Measurements from ENCODE around the gene RAB3IP. TPM values are rescaled to one million over a fixed set of nuclear protein-coding genes. Genes with fewer than 3 reads are reported as not detected.

Gene RAB3IP
- total RNA-seq, 1 experiment from 2014 or later: 30.3 TPM

GRCh38 chr12:69744109-69744508 lies 5.4 kb downstream of the RAB3IP start:
- intact Hi-C loops (cut with micrococcal nuclease; ENCODE audit: unreplicated experiment): no loop called here
- peaks cover 28% of the 10 kb centered on the region for H3K79me2 ChIP-seq (ENCODE audit: low read depth)
- no peaks in the 10 kb centered on the region for H3K9me2 ChIP-seq (ENCODE audit: insufficient read depth)
- H3K36me3 ChIP-seq (ENCODE audit: low read depth): no peaks in the 10 kb centered on the region
- ChIA-PET POLR2A (ENCODE audit: unreplicated experiment) (interaction anchor here (0.6 kb wide), 1 partner anchor 12 kb away, joined by 3 read pairs; no protein-coding TSS in a partner anchor), CTCF (no interaction called here)
- no peak overlapping the region for H2AFZ ChIP-seq
- H4K20me1 ChIP-seq (ENCODE audit: insufficient read depth): no peaks in the 10 kb centered on the region
- no peak overlapping the region for H3K4me3 ChIP-seq
- BruUV-seq (replicated peaks): no TSS peak
- H3F3A ChIP-seq (ENCODE audit: insufficient read depth, low read depth): peaks cover 11% of the 10 kb centered on the region; the same call in 1 of the 2 replicates
- no peak for DNase-seq
- no peak overlapping the region for H3K27ac ChIP-seq
- no peak for TF ChIP-seq CTCF (conservative IDR thresholded peaks at IDR 0.05)
- no peak for TF ChIP-seq EZH2 (IDR thresholded peaks at IDR 0.05; ENCODE audit: low read depth)
- no peaks in the 10 kb centered on the region for H3K9me3 ChIP-seq (ENCODE audit: insufficient read depth, low read depth)
- H3K4me1 ChIP-seq (replicated peaks; ENCODE audit: insufficient read depth): peaks cover 12% of the 10 kb centered on the region
- no peak overlapping the region for H3K4me2 ChIP-seq
- no peaks in the 10 kb centered on the region for H3K27me3 ChIP-seq (ENCODE audit: insufficient read depth, low read depth)

GRCh38 chr12:69751476-69751875 lies 12.8 kb downstream of the RAB3IP start:
- Histone ChIP-seq H3K9me3 (ENCODE audit: insufficient read depth, low read depth) (no peaks in the 10 kb centered on the region), H3K9me2 (ENCODE audit: insufficient read depth) (no peaks in the 10 kb centered on the region), H3K79me2 (ENCODE audit: low read depth) (0 out of 2 replicates have a peak, but pooled peaks cover 9% of the 10 kb centered on the region), H3K27ac (no peak overlapping the region), H3K4me3 (no peak overlapping the region), H3F3A (ENCODE audit: insufficient read depth, low read depth) (no peaks in the 10 kb centered on the region), H2AFZ (no peak overlapping the region), H4K20me1 (ENCODE audit: insufficient read depth) (no peaks in the 10 kb centered on the region), H3K4me2 (no peak overlapping the region), H3K4me1 (replicated peaks; ENCODE audit: insufficient read depth) (no peaks in the 10 kb centered on the region), H3K36me3 (ENCODE audit: low read depth) (no peaks in the 10 kb centered on the region), H3K27me3 (ENCODE audit: insufficient read depth, low read depth) (no peaks in the 10 kb centered on the region)
- TF ChIP-seq EZH2 (IDR thresholded peaks at IDR 0.05; ENCODE audit: low read depth): no peak
- TF ChIP-seq CTCF (conservative IDR thresholded peaks at IDR 0.05): no peak
- no peak for DNase-seq
- BruUV-seq (replicated peaks): no TSS peak
- CTCF ChIA-PET: interaction anchor here (0.6 kb wide), 1 partner anchor 10 kb away, joined by 7 read pairs; no protein-coding TSS in a partner anchor
- intact Hi-C loops (cut with micrococcal nuclease; ENCODE audit: unreplicated experiment): no loop called here
- POLR2A ChIA-PET (ENCODE audit: unreplicated experiment): no interaction called here

- H3K36me3 ChIP-seq (ENCODE audit: low read depth): peaks cover 6% of the 10 kb centered on the region
- BruUV-seq (replicated peaks): no TSS peak
- no peaks in the 10 kb centered on the region for H4K20me1 ChIP-seq (ENCODE audit: insufficient read depth)
- H3K9me2 ChIP-seq (ENCODE audit: insufficient read depth): no peaks in the 10 kb centered on the region
- H3K4me3 ChIP-seq: no peak overlapping the region
- no peak for DNase-seq
- ChIA-PET POLR2A (ENCODE audit: unreplicated experiment) (no interaction called here), CTCF (no interaction called here)
- no peak overlapping the region for H2AFZ ChIP-seq
- peaks cover 11% of the 10 kb centered on the region; the same call in 1 of the 2 replicates for H3K9me3 ChIP-seq (ENCODE audit: insufficient read depth, low read depth)
- no peaks in the 10 kb centered on the region for H3K4me1 ChIP-seq (replicated peaks; ENCODE audit: insufficient read depth)
- H3K27me3 ChIP-seq (ENCODE audit: insufficient read depth, low read depth): no peaks in the 10 kb centered on the region
- no peak overlapping the region for H3K27ac ChIP-seq
- H3K4me2 ChIP-seq: no peak overlapping the region
- 0 out of 2 replicates have a peak, but pooled peaks cover 9% of the 10 kb centered on the region for H3K79me2 ChIP-seq (ENCODE audit: low read depth)
- TF ChIP-seq CTCF (conservative IDR thresholded peaks at IDR 0.05): no peak
- no peak for TF ChIP-seq EZH2 (IDR thresholded peaks at IDR 0.05; ENCODE audit: low read depth)
- intact Hi-C loops (cut with micrococcal nuclease; ENCODE audit: unreplicated experiment): no loop called here
- H3F3A ChIP-seq (ENCODE audit: insufficient read depth, low read depth): no peaks in the 10 kb centered on the region
These were observed 16.6 kb downstream of the RAB3IP start for GRCh38 chr12:69755302-69755701.

Data from PC-9 (cell line).